ENCODE measurements around the gene LTB4R2.
"Not testable (repeated sequence)": the region's sequence is repeated elsewhere in the genome, so short reads cannot be mapped to it uniquely, and the experiment has no call there.

Gene LTB4R2

GRCh38 chr14:24338843-24339242, 28.9 kb downstream of the LTB4R2 start:
- no peak for FAIRE-seq

GRCh38 chr14:24339284-24340151, 29.6 kb downstream of the LTB4R2 start, which contains the start of gene RIPK3:
Gene RIPK3, minus strand, starts transcription at chr14:24339991. Its CDS starts 165 bp downstream, at chr14:24339826.
- FAIRE-seq = no peak
- no peak for DNase-seq (ENCODE audit: low spot score)

More at GRCh38 chr14:24338843-24339242, 28.9 kb downstream of the LTB4R2 start:
- DNase-seq (ENCODE audit: low spot score) = no peak

- no peak for FAIRE-seq
- DNase-seq (ENCODE audit: low spot score) = no peak
Observed at GRCh38 chr14:24340606-24341005, 30.7 kb downstream of the LTB4R2 start.

DNA sequence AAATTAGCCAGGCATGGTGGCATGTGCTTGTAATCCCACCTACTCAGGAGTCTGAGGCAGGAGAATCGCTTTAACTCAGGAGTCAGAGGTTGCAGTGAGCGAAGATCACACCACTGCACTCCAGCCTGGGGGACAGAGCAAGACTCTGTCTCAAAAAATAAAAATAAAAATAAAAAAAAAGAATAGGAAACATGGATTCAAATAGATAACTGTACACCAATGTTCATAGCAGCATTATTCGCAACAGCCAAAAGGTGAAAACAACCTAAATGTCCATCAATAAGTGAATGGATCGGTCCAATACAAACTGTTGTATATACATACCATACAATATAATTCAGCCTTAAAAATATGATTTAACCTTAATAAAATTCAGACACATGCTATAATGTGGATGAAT, 32.9 kb downstream of the LTB4R2 start:
- no peak for DNase-seq (ENCODE audit: low spot score)
- no peak for FAIRE-seq

DNA sequence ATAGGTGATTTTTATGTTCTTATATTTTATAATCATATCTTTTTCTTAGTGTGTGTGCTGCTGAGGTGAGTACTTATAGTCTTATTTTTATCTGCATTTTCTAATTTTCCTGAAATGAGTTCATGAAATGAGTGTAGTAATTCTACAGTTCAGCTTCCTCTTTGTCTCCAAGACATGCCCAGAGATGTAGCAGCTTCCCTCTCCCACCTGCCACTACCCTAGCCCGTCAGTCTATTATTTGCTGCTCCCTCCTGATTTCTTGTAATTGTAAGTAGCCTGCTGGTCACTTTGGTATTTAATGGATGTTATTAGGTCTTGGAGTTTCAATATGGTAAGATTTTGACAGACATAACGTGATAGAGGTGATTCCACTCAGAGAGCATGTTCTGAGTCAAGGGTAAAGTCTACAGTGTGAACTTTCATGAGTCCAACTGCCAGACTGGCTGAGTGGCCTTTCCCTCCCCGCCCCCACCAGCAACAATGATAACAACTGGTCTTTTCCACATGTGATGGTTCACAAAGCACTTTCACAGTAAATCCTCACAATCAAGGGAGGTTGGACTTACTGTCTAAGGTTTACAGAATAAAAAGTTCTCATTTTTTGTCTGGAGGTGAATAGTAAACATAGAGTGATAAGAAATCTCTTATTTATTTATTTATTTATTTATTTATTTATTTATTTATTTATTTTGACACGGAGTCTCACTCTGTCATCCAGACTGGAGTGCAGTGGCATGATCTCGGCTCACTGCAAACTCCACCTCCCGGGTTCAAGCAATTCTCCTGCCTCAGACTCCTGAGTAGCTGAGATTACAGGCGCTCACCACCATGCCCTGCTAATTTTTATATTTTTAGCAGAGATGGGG, 34.1 kb downstream of the LTB4R2 start:
- no peak for FAIRE-seq
- no peak for DNase-seq (ENCODE audit: low spot score)

- DNase-seq (ENCODE audit: low spot score) (no peak), FAIRE-seq (no peak)
Observed at GRCh38 chr14:24347134-24347533, 37.2 kb downstream of the LTB4R2 start.

DNA sequence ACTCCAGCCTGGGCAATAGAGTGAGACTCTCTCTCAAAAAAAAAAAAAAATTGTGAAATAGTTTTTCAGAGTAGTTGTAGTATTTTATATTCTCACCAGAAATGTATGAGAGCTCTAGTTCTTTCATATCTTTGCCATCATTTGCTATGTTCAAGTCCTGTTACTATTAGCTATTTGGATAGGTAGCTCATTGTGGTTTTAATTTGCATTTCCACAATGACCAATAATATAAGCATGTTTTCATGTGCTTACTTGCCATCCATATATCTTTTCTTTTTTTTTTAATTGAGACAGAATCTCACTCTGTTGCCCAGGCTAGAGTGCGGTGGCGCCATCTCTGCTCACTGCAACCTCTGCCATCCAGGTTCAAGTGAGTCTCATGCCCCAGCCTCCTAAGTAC, 38.2 kb downstream of the LTB4R2 start:
- DNase-seq (ENCODE audit: low spot score) (no peak), FAIRE-seq (no peak)

DNA sequence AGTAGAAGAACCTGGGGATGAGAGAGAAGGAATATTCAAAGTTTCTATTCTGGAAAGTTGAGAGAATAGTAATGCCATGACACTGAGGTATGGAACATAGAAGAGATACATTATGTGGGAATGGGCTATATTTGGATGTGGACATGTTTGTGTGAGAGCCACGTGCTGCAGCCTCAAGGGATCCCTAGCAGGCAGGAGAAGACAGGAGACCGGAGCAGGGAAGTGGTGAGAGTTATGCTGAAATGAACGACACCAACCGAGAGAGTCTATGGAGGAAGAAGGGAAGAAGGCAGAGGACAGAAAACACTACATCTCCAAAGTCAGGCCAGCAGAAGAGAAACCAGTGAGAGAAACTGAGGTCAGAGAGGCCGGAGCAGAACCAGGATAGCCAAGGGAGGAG, 39.8 kb downstream of the LTB4R2 start:
- DNase-seq (ENCODE audit: low spot score) (no peak), FAIRE-seq (no peak)

- no peak for FAIRE-seq
- DNase-seq (ENCODE audit: low spot score) = no peak
Observed at GRCh38 chr14:24351517-24351916, 41.6 kb downstream of the LTB4R2 start.

- DNase-seq (ENCODE audit: low spot score) = no peak
Observed at GRCh38 chr14:24353559-24354481, 43.9 kb downstream of the LTB4R2 start.

GRCh38 chr14:24354482-24354825, 44.5 kb downstream of the LTB4R2 start:
- FAIRE-seq; DNase-seq (ENCODE audit: low spot score): not testable (repeated sequence)

More at GRCh38 chr14:24353559-24354481, 43.9 kb downstream of the LTB4R2 start:
- FAIRE-seq = no peak

DNA sequence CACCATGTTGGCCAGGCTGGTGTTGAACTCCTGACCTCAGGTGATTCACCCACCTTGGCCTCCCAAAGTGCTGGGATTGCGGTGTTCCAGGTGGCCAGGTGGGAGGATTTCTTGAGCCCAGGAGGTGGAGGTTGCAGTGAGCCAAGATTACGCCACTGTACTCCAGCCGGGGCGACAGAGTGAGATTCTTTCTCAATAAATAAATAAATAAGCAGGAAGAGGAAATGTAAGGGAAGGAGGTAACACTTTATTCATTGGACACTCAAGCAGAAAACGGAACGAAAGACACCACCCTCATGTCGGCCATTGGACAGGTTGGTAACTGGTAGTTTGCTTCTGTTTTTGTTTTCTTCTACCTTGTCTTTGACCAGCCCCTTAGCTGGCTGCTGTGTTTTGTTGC, 45.1 kb downstream of the LTB4R2 start:
- DNase-seq (ENCODE audit: low spot score) (no peak), FAIRE-seq (no peak)

- no peak for FAIRE-seq
- no peak for DNase-seq (ENCODE audit: low spot score)
Observed at GRCh38 chr14:24356208-24356607, 46.3 kb downstream of the LTB4R2 start.

GRCh38 chr14:24360281-24360680, 50.3 kb downstream of the LTB4R2 start:
- no peak for DNase-seq (ENCODE audit: low spot score)
- no peak for FAIRE-seq

DNA sequence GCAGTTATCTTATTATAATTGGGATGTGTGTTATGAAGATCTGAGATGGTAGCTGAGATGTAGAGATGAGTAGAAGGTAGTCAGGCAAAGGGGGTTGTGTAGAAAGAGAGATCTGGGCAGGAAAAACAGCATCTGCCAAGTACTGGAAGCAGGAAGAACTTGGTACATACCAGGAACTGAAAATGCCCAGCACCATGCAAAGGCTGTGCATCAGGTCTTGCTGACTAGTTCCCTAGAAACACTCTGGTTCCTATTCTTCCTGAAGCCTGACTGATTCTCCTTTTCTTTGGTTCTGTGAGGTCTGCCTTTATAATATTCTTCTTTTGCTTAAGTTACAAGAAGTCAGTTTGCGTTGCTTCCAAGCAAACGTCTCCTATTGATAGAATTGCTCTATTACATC, 51.4 kb downstream of the LTB4R2 start:
- no peak for FAIRE-seq
- DNase-seq (ENCODE audit: low spot score) = no peak
